ENCODE results near the gene KCNH5. TPM values are rescaled to one million over a fixed set of nuclear protein-coding genes. Genes with fewer than 3 reads are reported as not detected.

Gene KCNH5
- total and polyA plus RNA-seq, 9 of the 15 experiments (the other 6 are each of a cell fraction or from before 2014, with no cell fraction given): 1.1 to 2.4 (median 1.4) TPM

- ChIA-PET POLR2A (no interaction called here), CTCF (ENCODE audit: low intra/inter-chr PET ratio) (no interaction called here)
- Histone ChIP-seq H3K36me3 (ENCODE audit: control insufficient read depth, insufficient read depth, low read length) (no peaks in the 10 kb centered on the region), H3K79me2 (ENCODE audit: control insufficient read depth, insufficient read depth, low read length) (no peaks in the 10 kb centered on the region), H4K20me1 (replicated peaks; ENCODE audit: control insufficient read depth, insufficient read depth, low read length) (no peaks in the 10 kb centered on the region), H3K27ac (ENCODE audit: extremely low read depth, low read depth, low read length) (no peak overlapping the region), H3K4me2 (ENCODE audit: insufficient read depth, low read length) (no peak overlapping the region), H2AFZ (ENCODE audit: low read depth, low read length) (no peak overlapping the region), H3K4me3 (no peak overlapping the region), H3K27me3 (ENCODE audit: control insufficient read depth in 2 of 2, insufficient read depth in 2 of 2, low read length in 2 of 2) (no peaks in the 10 kb centered on the region), H3K4me1 (replicated peaks in 1 of 2; ENCODE audit: control insufficient read depth in 2 of 2, insufficient read depth in 2 of 2, low read length in 2 of 2) (no peaks in the 10 kb centered on the region), H3K9me3 (replicated peaks; ENCODE audit: control insufficient read depth, insufficient read depth, low read depth, low read length) (no peaks in the 10 kb centered on the region), H3K9me1 (ENCODE audit: control insufficient read depth, insufficient read depth, low read length) (no peaks in the 10 kb centered on the region), H3K9ac (ENCODE audit: insufficient read depth in 1 of 2, low read depth in 2 of 2, low read length in 2 of 2) (no peak overlapping the region)
- WGBS (ENCODE audit: insufficient coverage, low coverage, missing lambda C conversion rate): 0% methylated on average over 4 of the region's 5 CpGs
- in situ Hi-C loops (cut with MboI): no loop called here
- no peak for ATAC-seq
- no TSS peak for BruUV-seq (replicated peaks)
- TF ChIP-seq ZNF408 (CRISPR knock-in tag; IDR thresholded peaks at IDR 0.05; ENCODE audit: low read depth) (no peak), NCOA4 (IDR thresholded peaks at IDR 0.05; ENCODE audit: partially characterized antibody) (no peak), SMAD2 (IDR thresholded peaks at IDR 0.05; ENCODE audit: low read depth, low read length) (no peak), CTCF (IDR thresholded peaks at IDR 0.05 in 2 of 3, conservative IDR thresholded peaks at IDR 0.05 in 1 of 3; ENCODE audit: insufficient read depth in 2 of 3, low read depth in 1 of 3, low read length in 3 of 3) (no peak), POLR2B (IDR thresholded peaks at IDR 0.05; ENCODE audit: low read depth, partially characterized antibody) (no peak), NFE2L1 (tag; IDR thresholded peaks at IDR 0.05; ENCODE audit: borderline replicate concordance, low read depth) (no peak), KLF16 (IDR thresholded peaks at IDR 0.05) (no peak), RFX5 (IDR thresholded peaks at IDR 0.05; ENCODE audit: low read depth, low read length) (no peak), LCOR (CRISPR knock-in tag; IDR thresholded peaks at IDR 0.05) (no peak), SMARCE1 (IDR thresholded peaks at IDR 0.05) (no peak), ZNF586 (CRISPR knock-in tag; conservative IDR thresholded peaks at IDR 0.05) (no peak)
- TF ChIP-seq, protein P1, sequence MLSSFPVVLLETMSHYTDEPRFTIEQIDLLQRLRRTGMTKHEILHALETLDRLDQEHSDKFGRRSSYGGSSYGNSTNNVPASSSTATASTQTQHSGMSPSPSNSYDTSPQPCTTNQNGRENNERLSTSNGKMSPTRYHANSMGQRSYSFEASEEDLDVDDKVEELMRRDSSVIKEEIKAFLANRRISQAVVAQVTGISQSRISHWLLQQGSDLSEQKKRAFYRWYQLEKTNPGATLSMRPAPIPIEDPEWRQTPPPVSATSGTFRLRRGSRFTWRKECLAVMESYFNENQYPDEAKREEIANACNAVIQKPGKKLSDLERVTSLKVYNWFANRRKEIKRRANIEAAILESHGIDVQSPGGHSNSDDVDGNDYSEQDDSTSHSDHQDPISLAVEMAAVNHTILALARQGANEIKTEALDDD (IDR thresholded peaks at IDR 0.05): no peak
- TF ChIP-seq, protein P2, sequence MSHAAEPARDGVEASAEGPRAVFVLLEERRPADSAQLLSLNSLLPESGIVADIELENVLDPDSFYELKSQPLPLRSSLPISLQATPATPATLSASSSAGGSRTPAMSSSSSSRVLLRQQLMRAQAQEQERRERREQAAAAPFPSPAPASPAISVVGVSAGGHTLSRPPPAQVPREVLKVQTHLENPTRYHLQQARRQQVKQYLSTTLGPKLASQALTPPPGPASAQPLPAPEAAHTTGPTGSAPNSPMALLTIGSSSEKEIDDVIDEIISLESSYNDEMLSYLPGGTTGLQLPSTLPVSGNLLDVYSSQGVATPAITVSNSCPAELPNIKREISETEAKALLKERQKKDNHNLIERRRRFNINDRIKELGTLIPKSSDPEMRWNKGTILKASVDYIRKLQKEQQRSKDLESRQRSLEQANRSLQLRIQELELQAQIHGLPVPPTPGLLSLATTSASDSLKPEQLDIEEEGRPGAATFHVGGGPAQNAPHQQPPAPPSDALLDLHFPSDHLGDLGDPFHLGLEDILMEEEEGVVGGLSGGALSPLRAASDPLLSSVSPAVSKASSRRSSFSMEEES (CRISPR knock-in tag; IDR thresholded peaks at IDR 0.05): no peak
- no peak for FAIRE-seq
- DNase-seq (ENCODE audit: extremely low read depth in 1 of 4, low spot score in 3 of 4): no peak
- intact Hi-C loops (cut with micrococcal nuclease): no loop called here
These were observed 348.8 kb downstream of the KCNH5 start for GRCh38 chr14:62696331-62696924.
